Karpas-422 (cell line): ENCODE results near the gene KRTAP29-1. TPM values are rescaled to one million over a fixed set of nuclear protein-coding genes. Genes with fewer than 3 reads are reported as not detected.

Experiments used
- DNase-seq: peaks from one replicate; pipeline ENCODE4 v3.0.0-alpha.2; 2015
- H2AFZ ChIP-seq: fragments of 200-600 bp; sonication (generic); 2 replicates; pipeline ENCODE4 v1.6.1; 2014; ENCODE audit warnings: antibody characterized with exemption, low read length, mixed read lengths
- H3K27ac ChIP-seq: fragments of 200-600 bp; sonication (generic); 2 replicates; pipeline ENCODE4 v1.5.1; 2014; ENCODE audit warnings: mild to moderate bottlenecking, low read length, moderate library complexity
- H3K27me3 ChIP-seq: fragments of 200-600 bp; sonication (generic); 2 replicates; pipeline ENCODE4 v1.6.1; 2014; ENCODE audit warnings: low read length, mixed read lengths
- H3K36me3 ChIP-seq: fragments of 200-600 bp; sonication (generic); 2 replicates; pipeline ENCODE4 v1.6.1; 2014; ENCODE audit warnings: low read length, mixed read lengths; ENCODE audit not compliant: insufficient read depth
- H3K4me1 ChIP-seq: fragments of 200-600 bp; sonication (generic); 2 replicates; pipeline ENCODE4 v1.6.1; 2014; ENCODE audit warnings: mild to moderate bottlenecking, low read length, mixed read lengths
- H3K4me2 ChIP-seq: fragments of 200-600 bp; sonication (generic); 2 replicates; pipeline ENCODE4 v1.6.1; 2014; ENCODE audit warnings: low read length, low read depth, mild to moderate bottlenecking; ENCODE audit not compliant: poor library complexity, severe bottlenecking
- H3K4me3 ChIP-seq: fragments of 200-600 bp; sonication (generic); 2 replicates; pipeline ENCODE4 v1.5.1; 2014; ENCODE audit warnings: mild to moderate bottlenecking, antibody characterized with exemption, low read length, mixed read lengths
- H3K79me2 ChIP-seq: fragments of 200-600 bp; sonication (generic); 2 replicates; pipeline ENCODE4 v1.6.1; 2014; ENCODE audit warnings: mild to moderate bottlenecking, low read length, mixed read lengths
- H3K9ac ChIP-seq: fragments of 200-600 bp; sonication (generic); 2 replicates; pipeline ENCODE4 v1.6.0; 2014; ENCODE audit warnings: low read length
- H3K9me2 ChIP-seq: fragments of 200-600 bp; sonication (generic), shearing (Covaris generic); replicated peaks from 2 replicates; pipeline ENCODE4 v1.6.0; 2014; ENCODE audit warnings: mild to moderate bottlenecking, low read length, moderate library complexity; ENCODE audit not compliant: insufficient read depth
- H3K9me3 ChIP-seq: fragments of 300-700, 200-600 bp; sonication (generic); 2 replicates; pipeline ENCODE4 v1.6.1; 2014; ENCODE audit warnings: low read length, mixed read lengths
- H4K20me1 ChIP-seq: fragments of 200-600 bp; sonication (generic); 2 replicates; pipeline ENCODE4 v1.6.1; 2014; ENCODE audit warnings: mild to moderate bottlenecking, antibody characterized with exemption, low read length, low read depth; ENCODE audit not compliant: insufficient read depth
- small RNA-seq: library from RNA; depleted of rRNA; stranded (forward); fragments of <200 nt; gene quantifications from one replicate; pipeline ENCODE3, GENCODE V24; 2014
- total RNA-seq: library from RNA; depleted of rRNA; stranded (reverse); fragments of >200 nt; shearing (Covaris generic); gene quantifications from 2 replicates; pipeline ENCODE4 v1.2.3, GENCODE V29; 2014; ENCODE audit warnings: low replicate concordance; rRNA removed

The KRTAP29-1 gene
- total RNA-seq, 1 experiment from 2014 or later = not detected

DNA sequence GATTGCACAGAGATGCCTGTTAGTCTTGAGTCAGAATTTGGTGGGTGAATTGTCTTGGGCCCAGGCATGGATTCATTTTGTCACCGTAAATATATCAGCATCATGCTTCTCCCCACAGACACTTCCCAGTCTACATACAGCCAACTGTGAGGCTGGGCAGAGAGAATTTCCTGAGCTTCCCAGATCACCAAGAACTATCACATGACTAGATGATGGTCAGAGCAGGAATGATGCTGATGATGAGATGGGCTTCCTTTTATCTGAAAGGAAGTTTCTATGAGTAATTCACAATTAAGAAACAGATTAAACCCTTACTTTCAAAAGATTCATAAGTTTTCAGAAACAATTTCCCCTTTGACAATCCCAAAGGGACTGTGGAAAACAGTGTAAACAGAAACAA is 47.8 kb downstream of the KRTAP29-1 start:
- Histone ChIP-seq H3K4me2 (no peak overlapping the region), H3K27ac (no peak overlapping the region), H4K20me1 (no peaks in the 10 kb centered on the region), H3K36me3 (no peaks in the 10 kb centered on the region), H3K4me1 (no peaks in the 10 kb centered on the region), H3K9me3 (no peaks in the 10 kb centered on the region), H2AFZ (no peak overlapping the region), H3K9me2 (no peaks in the 10 kb centered on the region), H3K9ac (no peak overlapping the region), H3K4me3 (no peak overlapping the region), H3K79me2 (no peaks in the 10 kb centered on the region), H3K27me3 (0 out of 2 replicates have a peak, but pooled peaks cover 2% of the 10 kb centered on the region)
- DNase-seq = no peak

Small RNA genes lying within 50 kb of the gene (small RNA-seq; reads per million reads assigned to genes)
- not detected for gene KRTAP9-10P

Other genes starting within 250 kb of the KRTAP29-1 start
- gene KRTAP2-2, start 247.6 kb downstream of the KRTAP29-1 start, total RNA-seq = not detected in 2 replicates
- not detected in 2 replicates for gene KRTAP2-3, start 242.7 kb downstream of the KRTAP29-1 start, total RNA-seq
- gene KRTAP2-4, start 237.0 kb downstream of the KRTAP29-1 start, total RNA-seq = not detected in 2 replicates
- not detected in 2 replicates for gene KRTAP4-7, start 218.7 kb downstream of the KRTAP29-1 start, total RNA-seq
- not detected in 2 replicates for gene KRTAP4-8, start 204.7 kb downstream of the KRTAP29-1 start, total RNA-seq
- gene KRTAP4-16, start 200.6 kb downstream of the KRTAP29-1 start, total RNA-seq = not detected in 2 replicates
- gene KRTAP4-9, start 197.5 kb downstream of the KRTAP29-1 start, total RNA-seq = not detected in 2 replicates
- gene KRTAP4-11, start 184.5 kb downstream of the KRTAP29-1 start, total RNA-seq = not detected in 2 replicates
- gene KRTAP4-12, start 178.7 kb downstream of the KRTAP29-1 start, total RNA-seq = not detected in 2 replicates
- gene KRTAP4-6, start 162.3 kb downstream of the KRTAP29-1 start, total RNA-seq = not detected in 2 replicates
- gene KRTAP4-5, start 153.0 kb downstream of the KRTAP29-1 start, total RNA-seq = not detected in 2 replicates
- gene KRTAP4-4, start 142.1 kb downstream of the KRTAP29-1 start, total RNA-seq = not detected in 2 replicates
- not detected in 2 replicates for gene KRTAP4-3, start 134.6 kb downstream of the KRTAP29-1 start, total RNA-seq
- not detected in 2 replicates for gene KRTAP4-2, start 124.6 kb downstream of the KRTAP29-1 start, total RNA-seq
- not detected in 2 replicates for gene KRTAP4-1, start 117.9 kb downstream of the KRTAP29-1 start, total RNA-seq
- not detected in 2 replicates for gene KRTAP9-1, start 113.0 kb downstream of the KRTAP29-1 start, total RNA-seq
- not detected in 2 replicates for gene KRTAP9-2, start 76.2 kb downstream of the KRTAP29-1 start, total RNA-seq
- gene KRTAP9-3, start 70.4 kb downstream of the KRTAP29-1 start, total RNA-seq = not detected in 2 replicates
- gene KRTAP9-8, start 64.9 kb downstream of the KRTAP29-1 start, total RNA-seq = not detected in 2 replicates
- gene KRTAP9-4, start 53.2 kb downstream of the KRTAP29-1 start, total RNA-seq = not detected in 2 replicates
- gene KRTAP9-9, start 47.5 kb downstream of the KRTAP29-1 start, total RNA-seq = not detected in 2 replicates
- not detected in 2 replicates for gene KRTAP9-6, start 37.5 kb downstream of the KRTAP29-1 start, total RNA-seq
- gene KRTAP9-7, start 27.2 kb downstream of the KRTAP29-1 start, total RNA-seq = not detected in 2 replicates
- not detected in 2 replicates for gene KRTAP16-1, start 6.5 kb upstream of the KRTAP29-1 start, total RNA-seq
- gene KRTAP17-1, start 12.9 kb upstream of the KRTAP29-1 start, total RNA-seq = 1.6 TPM in 1 of 2 replicates, not detected in the other
- gene KRT33A, start 48.0 kb upstream of the KRTAP29-1 start, total RNA-seq = not detected in 2 replicates
- not detected in 2 replicates for gene KRT33B, start 67.0 kb upstream of the KRTAP29-1 start, total RNA-seq
- gene KRT34, start 79.5 kb upstream of the KRTAP29-1 start, total RNA-seq = not detected in 2 replicates
- not detected in 2 replicates for gene KRT31, start 94.8 kb upstream of the KRTAP29-1 start, total RNA-seq
- gene KRT37, start 121.7 kb upstream of the KRTAP29-1 start, total RNA-seq = not detected in 2 replicates
- not detected in 2 replicates for gene KRT38, start 138.1 kb upstream of the KRTAP29-1 start, total RNA-seq
- not detected in 2 replicates for gene KRT32, start 164.5 kb upstream of the KRTAP29-1 start, total RNA-seq
- gene KRT35, start 178.3 kb upstream of the KRTAP29-1 start, total RNA-seq = not detected in 2 replicates
- not detected in 2 replicates for gene KRT36, start 187.1 kb upstream of the KRTAP29-1 start, total RNA-seq
- gene KRT13, start 202.8 kb upstream of the KRTAP29-1 start, total RNA-seq = not detected in 2 replicates
- gene KRT15, start 216.0 kb upstream of the KRTAP29-1 start, total RNA-seq = not detected in 2 replicates
- not detected in 2 replicates for gene KRT19, start 225.5 kb upstream of the KRTAP29-1 start, total RNA-seq